Liver (tissue), 9 donors: ENCODE data around the gene MAP3K4. TPM values are rescaled to one million over a fixed set of nuclear protein-coding genes. Genes with fewer than 3 reads are reported as not detected.
"Not testable (repeated sequence)": the region's sequence is repeated elsewhere in the genome, so short reads cannot be mapped to it uniquely, and the experiment has no call there.

Source experiments
- DNase-seq: peaks from one replicate; pipeline ENCODE4 v3.0.0-alpha.2; 2017; ENCODE audit warnings: low spot score
- H3K27ac ChIP-seq, 2 donors: one replicate each; pipeline ENCODE4 v1.7.0; 2013; ENCODE audit warnings: inconsistent platforms in 2 of 2, low read length in 2 of 2, control low read depth in 1 of 2, low read depth in 1 of 2, mild to moderate bottlenecking in 1 of 2
- H3K27me3 ChIP-seq, 4 donors: one replicate each; pipeline versions ENCODE4 v1.6.1 to v1.7.0; 2013; ENCODE audit warnings: low read length in 3 of 4, inconsistent platforms in 1 of 4, mild to moderate bottlenecking in 1 of 4, moderate library complexity in 1 of 4; ENCODE audit not compliant: control insufficient read depth in 4 of 4, insufficient read depth in 4 of 4
- H3K36me3 ChIP-seq, 4 donors: one replicate each; pipeline versions ENCODE4 v1.6.1 to v1.7.0; 2013; ENCODE audit warnings: low read length in 3 of 4, mild to moderate bottlenecking in 3 of 4, low read depth in 1 of 4, moderate library complexity in 1 of 4; ENCODE audit not compliant: control insufficient read depth in 4 of 4, insufficient read depth in 3 of 4
- H3K4me1 ChIP-seq, 4 donors: one replicate each; pipeline versions ENCODE4 v1.6.1 to v1.7.0; 2013; ENCODE audit warnings: low read length in 3 of 4, mild to moderate bottlenecking in 3 of 4, moderate library complexity in 1 of 4; ENCODE audit not compliant: control insufficient read depth in 4 of 4, insufficient read depth in 4 of 4
- H3K4me3 ChIP-seq, 3 donors: one replicate each; pipeline versions ENCODE4 v1.6.1 to v1.7.0; 2013; ENCODE audit warnings: low read length in 3 of 3, control low read depth in 1 of 3, low read depth in 1 of 3, mild to moderate bottlenecking in 1 of 3
- H3K9ac ChIP-seq, 2 donors: one replicate each; pipeline ENCODE4 v1.7.0; 2013; ENCODE audit warnings: low read length in 2 of 2, mild to moderate bottlenecking in 2 of 2, moderate library complexity in 2 of 2, control low read depth in 1 of 2, low read depth in 1 of 2
- H3K9me3 ChIP-seq, 4 donors: one replicate each; pipeline versions ENCODE4 v1.6.1 to v1.7.0; 2013; ENCODE audit warnings: low read length in 3 of 4; ENCODE audit not compliant: control insufficient read depth in 4 of 4
- EGR1 ChIP-seq, 2 donors: IDR thresholded peaks; 2 replicates each; pipeline ENCODE4 v1.6.1; 2016 to 2018; ENCODE audit warnings: antibody characterized with exemption in 2 of 2, low read depth in 2 of 2
- FOXA1 ChIP-seq: IDR thresholded peaks from 2 replicates; pipeline ENCODE4 v1.6.1; 2016; ENCODE audit warnings: antibody characterized with exemption
- FOXA2 ChIP-seq: IDR thresholded peaks from 2 replicates; pipeline ENCODE4 v1.6.1; 2016; ENCODE audit warnings: antibody characterized with exemption
- GABPA ChIP-seq, 2 donors: IDR thresholded peaks in 1 of 2; conservative IDR thresholded peaks in 1 of 2; 2 replicates each; pipeline ENCODE4 v1.6.1; 2016; ENCODE audit warnings: antibody characterized with exemption in 2 of 2, mild to moderate bottlenecking in 1 of 2, moderate library complexity in 1 of 2
- HNF4A ChIP-seq, 2 donors: conservative IDR thresholded peaks; 2 replicates each; pipeline ENCODE4 v1.6.1; 2016; ENCODE audit warnings: antibody characterized with exemption in 2 of 2, mild to moderate bottlenecking in 2 of 2
- HNF4G ChIP-seq: IDR thresholded peaks from 2 replicates; pipeline ENCODE4 v1.6.1; 2016; ENCODE audit warnings: antibody characterized with exemption
- JUND ChIP-seq, 2 donors: IDR thresholded peaks; 2 replicates each; pipeline ENCODE4 v1.6.1; 2016; ENCODE audit warnings: antibody characterized with exemption in 2 of 2
- MAX ChIP-seq: IDR thresholded peaks from 2 replicates; pipeline ENCODE4 v1.6.1; 2016; ENCODE audit warnings: antibody characterized with exemption
- NR2F2 ChIP-seq: IDR thresholded peaks from 2 replicates; pipeline ENCODE4 v1.6.1; 2016; ENCODE audit warnings: antibody characterized with exemption
- REST ChIP-seq: IDR thresholded peaks from 2 replicates; pipeline ENCODE4 v1.6.1; 2016; ENCODE audit warnings: antibody characterized with exemption, mild to moderate bottlenecking
- RXRA ChIP-seq, 2 donors: IDR thresholded peaks; 2 replicates each; pipeline ENCODE4 v1.6.1; 2017 to 2018; ENCODE audit warnings: antibody characterized with exemption in 2 of 2, mild to moderate bottlenecking in 1 of 2
- SP1 ChIP-seq: IDR thresholded peaks from 2 replicates; pipeline ENCODE4 v1.6.1; 2018; ENCODE audit warnings: antibody characterized with exemption, mild to moderate bottlenecking
- YY1 ChIP-seq: IDR thresholded peaks from 2 replicates; pipeline ENCODE4 v1.6.1; 2016; ENCODE audit warnings: antibody characterized with exemption, mild to moderate bottlenecking
- ZBTB33 ChIP-seq: IDR thresholded peaks from 2 replicates; pipeline ENCODE4 v1.6.1; 2016; ENCODE audit warnings: antibody characterized with exemption
- WGBS: extraction: QIAGEN DNeasy Blood & Tissue Kit; methylation state at CpG from one replicate; pipeline ENCODE4 v1.1.7; 2013; 5-methylcytosine and 5-hydroxymethylcytosine counted together
- polyA plus RNA-seq, 2 donors: library from polyadenylated mRNA; stranded (reverse) in 1 of 2; unstranded in 1 of 2; fragments of 200-250 nt in 1 of 2; fragments of >200 nt in 1 of 2; fragmentation: Nextera tagmentation in 1 of 2; extraction: Ambion mirVana in 1 of 2; gene quantifications; one replicate each; pipeline versions ENCODE4 v1.2.1 to v1.2.3, GENCODE V29; 2013 to 2015
- total RNA-seq, 2 donors: library from RNA; depleted of rRNA; stranded (reverse); fragments of >200 nt; gene quantifications; one replicate each; pipeline ENCODE4 v1.2.3, GENCODE V29; 2014
- TF ChIP-seq, protein P1 (sequence below): fragments of 150-350 bp; IDR thresholded peaks from 2 replicates; pipeline ENCODE4 v1.5.1; 2017; ENCODE audit warnings: improper control_type of control experiment, low read depth, low read length; ENCODE audit not compliant: missing input control
- TF ChIP-seq, protein P2 (sequence below): IDR thresholded peaks from 2 replicates; pipeline ENCODE4 v1.6.1; 2016; ENCODE audit warnings: antibody characterized with exemption
- donor health status: healthy.
- donor health status: healthy.
- donor health status: healthy.
- donor health status: healthy.
- donor health status: healthy.

MAP3K4 gene
- total and polyA plus RNA-seq, 4 donors: 4.3 to 20.0 (median 11.7) TPM

GRCh38 chr6:160979061-160979708, 12.4 kb upstream of the MAP3K4 start:
- Histone ChIP-seq H3K36me3 (no peaks in the 10 kb centered on the region), H3K27ac (no peak overlapping the region), H3K4me1 (no peaks in the 10 kb centered on the region), H3K9ac (no peak overlapping the region), H3K9me3 (peaks cover 0 to 8% (median 5%) of the 10 kb centered on the region in 4 donors), H3K27me3 (peaks cover 0 to 2% (median 0%) of the 10 kb centered on the region in 4 donors), H3K4me3 (no peak overlapping the region)
- WGBS: 81% methylated on average over 8 of the region's 8 CpGs
- no peak for DNase-seq
- TF ChIP-seq NR2F2: no peak
- TF ChIP-seq FOXA2: no peak
- no peak for TF ChIP-seq REST
- TF ChIP-seq, protein P1, sequence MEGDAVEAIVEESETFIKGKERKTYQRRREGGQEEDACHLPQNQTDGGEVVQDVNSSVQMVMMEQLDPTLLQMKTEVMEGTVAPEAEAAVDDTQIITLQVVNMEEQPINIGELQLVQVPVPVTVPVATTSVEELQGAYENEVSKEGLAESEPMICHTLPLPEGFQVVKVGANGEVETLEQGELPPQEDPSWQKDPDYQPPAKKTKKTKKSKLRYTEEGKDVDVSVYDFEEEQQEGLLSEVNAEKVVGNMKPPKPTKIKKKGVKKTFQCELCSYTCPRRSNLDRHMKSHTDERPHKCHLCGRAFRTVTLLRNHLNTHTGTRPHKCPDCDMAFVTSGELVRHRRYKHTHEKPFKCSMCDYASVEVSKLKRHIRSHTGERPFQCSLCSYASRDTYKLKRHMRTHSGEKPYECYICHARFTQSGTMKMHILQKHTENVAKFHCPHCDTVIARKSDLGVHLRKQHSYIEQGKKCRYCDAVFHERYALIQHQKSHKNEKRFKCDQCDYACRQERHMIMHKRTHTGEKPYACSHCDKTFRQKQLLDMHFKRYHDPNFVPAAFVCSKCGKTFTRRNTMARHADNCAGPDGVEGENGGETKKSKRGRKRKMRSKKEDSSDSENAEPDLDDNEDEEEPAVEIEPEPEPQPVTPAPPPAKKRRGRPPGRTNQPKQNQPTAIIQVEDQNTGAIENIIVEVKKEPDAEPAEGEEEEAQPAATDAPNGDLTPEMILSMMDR: no peak
- no peak for TF ChIP-seq FOXA1
- TF ChIP-seq YY1: no peak
- TF ChIP-seq EGR1 (IDR thresholded peaks at IDR 0.05; ENCODE audit: low read depth in 2 of 2): no peak
- no peak for TF ChIP-seq ZBTB33
- no peak for TF ChIP-seq SP1
- no peak for TF ChIP-seq MAX
- TF ChIP-seq GABPA (IDR thresholded peaks at IDR 0.05 in 1 of 2, conservative IDR thresholded peaks at IDR 0.05 in 1 of 2): no peak
- no peak for TF ChIP-seq JUND (IDR thresholded peaks at IDR 0.05)
- TF ChIP-seq HNF4G: no peak
- TF ChIP-seq HNF4A (conservative IDR thresholded peaks at IDR 0.05): no peak
- TF ChIP-seq, protein P2, sequence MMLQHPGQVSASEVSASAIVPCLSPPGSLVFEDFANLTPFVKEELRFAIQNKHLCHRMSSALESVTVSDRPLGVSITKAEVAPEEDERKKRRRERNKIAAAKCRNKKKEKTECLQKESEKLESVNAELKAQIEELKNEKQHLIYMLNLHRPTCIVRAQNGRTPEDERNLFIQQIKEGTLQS: no peak
- TF ChIP-seq RXRA (IDR thresholded peaks at IDR 0.05): no peak

GRCh38 chr6:160983377-160983948, 8.1 kb upstream of the MAP3K4 start:
- not testable (repeated sequence) for H3K27me3 ChIP-seq, H3K27ac ChIP-seq, H3K9me3 ChIP-seq, H3K36me3 ChIP-seq, H3K9ac ChIP-seq, H3K4me1 ChIP-seq, DNase-seq
- peak overlapping the region in 1 of 3 donors; percentile 8 for H3K4me3 ChIP-seq
- WGBS: 93% methylated on average over 3 of the region's 3 CpGs
